Measurements from ENCODE around the gene RBM19. TPM values are rescaled to one million over a fixed set of nuclear protein-coding genes. Genes with fewer than 3 reads are reported as not detected.

The RBM19 gene
- total and polyA plus RNA-seq, 4 donors: 7.9 to 18.7 (median 9.0) TPM

- 81% methylated on average over 1 of the region's 1 CpG for WGBS
- TF ChIP-seq HNF4G (IDR thresholded peaks at IDR 0.05) (no peak), GABPA (IDR thresholded peaks at IDR 0.05 in 1 of 2, conservative IDR thresholded peaks at IDR 0.05 in 1 of 2) (no peak), REST (IDR thresholded peaks at IDR 0.05) (no peak), RXRA (IDR thresholded peaks at IDR 0.05) (no peak), MAX (IDR thresholded peaks at IDR 0.05) (no peak), FOXA2 (IDR thresholded peaks at IDR 0.05) (no peak), ATF3 (IDR thresholded peaks at IDR 0.05) (no peak), SP1 (IDR thresholded peaks at IDR 0.05) (no peak), HNF4A (conservative IDR thresholded peaks at IDR 0.05) (no peak), FOXA1 (IDR thresholded peaks at IDR 0.05) (no peak), RAD21 (IDR thresholded peaks at IDR 0.05) (no peak), YY1 (IDR thresholded peaks at IDR 0.05) (no peak), CTCF (IDR thresholded peaks at IDR 0.05; ENCODE audit: low read depth, low read length, missing input control) (no peak), ZBTB33 (IDR thresholded peaks at IDR 0.05) (no peak), JUND (IDR thresholded peaks at IDR 0.05) (no peak), NR2F2 (IDR thresholded peaks at IDR 0.05) (no peak), EGR1 (IDR thresholded peaks at IDR 0.05; ENCODE audit: low read depth in 2 of 2) (no peak), TAF1 (conservative IDR thresholded peaks at IDR 0.05) (no peak)
- no peaks in the 10 kb centered on the region for H3K27me3 ChIP-seq (ENCODE audit: control insufficient read depth in 4 of 4, insufficient read depth in 4 of 4, low read length in 3 of 4)
- H3K4me1 ChIP-seq (ENCODE audit: control insufficient read depth in 4 of 4, insufficient read depth in 4 of 4, low read length in 3 of 4): peaks cover 3 to 14% (median 11%) of the 10 kb centered on the region in 4 donors
- H3K9me3 ChIP-seq (ENCODE audit: control insufficient read depth in 4 of 4, low read length in 3 of 4): no peaks in the 10 kb centered on the region
- H3K27ac ChIP-seq (ENCODE audit: low read depth in 1 of 2, low read length in 2 of 2): no peak overlapping the region
- H3K4me3 ChIP-seq (ENCODE audit: low read depth in 1 of 3, low read length in 3 of 3): no peak overlapping the region
- no peak overlapping the region for H3K9ac ChIP-seq (ENCODE audit: low read depth in 1 of 2, low read length in 2 of 2)
- no peak for DNase-seq (ENCODE audit: low spot score)
- peaks cover 9 to 54% (median 25%) of the 10 kb centered on the region in 4 donors for H3K36me3 ChIP-seq (ENCODE audit: control insufficient read depth in 4 of 4, insufficient read depth in 3 of 4, low read depth in 1 of 4, low read length in 3 of 4)
Observed at GRCh38 chr12:113936460-113936859, 29.7 kb downstream of the RBM19 start.
